ENCODE measurements around the gene COTL1. TPM values are rescaled to one million over a fixed set of nuclear protein-coding genes. Genes with fewer than 3 reads are reported as not detected.

The COTL1 gene
- total and polyA plus RNA-seq, 2 experiments from 2014 or later = 144 to 370 TPM

DNA sequence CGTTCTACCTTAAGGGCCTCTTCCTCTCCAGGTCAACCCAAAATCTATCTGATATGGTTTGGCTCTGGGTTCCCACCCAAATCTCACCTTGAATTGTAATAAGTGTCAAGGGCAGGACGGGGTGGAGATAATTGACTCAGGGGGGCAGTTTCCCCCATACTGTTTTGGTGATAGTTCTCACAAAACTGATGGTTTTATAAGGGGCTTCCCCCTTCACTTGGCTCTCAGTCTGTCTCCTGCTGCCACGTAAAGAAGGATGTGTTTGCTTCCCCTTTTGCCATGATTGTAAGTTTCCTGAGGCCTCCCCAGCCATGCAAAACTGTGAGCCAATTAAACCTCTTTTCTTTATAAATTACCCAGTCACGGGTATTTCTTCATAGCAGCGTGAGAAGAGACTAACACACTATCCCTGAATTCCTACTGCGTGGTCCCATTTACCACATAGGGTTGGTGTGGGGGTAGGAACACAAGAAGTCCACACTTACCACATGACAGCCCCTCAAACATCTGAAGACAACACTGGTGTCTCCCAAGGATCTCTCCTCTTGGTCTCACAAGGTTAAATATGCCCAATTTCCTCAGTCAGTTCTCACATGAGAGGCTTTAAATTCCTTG is 8.2 kb downstream of the COTL1 start:
- Histone ChIP-seq H3K79me2 (ENCODE audit: insufficient read depth) (peaks cover 100% of the 10 kb centered on the region), H2AFZ (no peak overlapping the region), H4K20me1 (ENCODE audit: insufficient read depth) (peaks cover 4% of the 10 kb centered on the region; the same call in 1 of the 2 replicates), H3K4me3 (no peak overlapping the region), H3K27ac (no peak overlapping the region), H3F3A (ENCODE audit: insufficient read depth) (peaks cover 17% of the 10 kb centered on the region; the same call in 1 of the 2 replicates), H3K4me2 (ENCODE audit: unreplicated experiment) (no peak overlapping the region), H3K9ac (no peak overlapping the region), H3K9me2 (ENCODE audit: insufficient read depth) (no peaks in the 10 kb centered on the region), H3K9me3 (ENCODE audit: low read depth) (no peaks in the 10 kb centered on the region), H3K27me3 (replicated peaks; ENCODE audit: insufficient read depth) (no peaks in the 10 kb centered on the region), H3K4me1 (ENCODE audit: insufficient read depth) (no peaks in the 10 kb centered on the region), H3K36me3 (ENCODE audit: low read depth) (no peaks in the 10 kb centered on the region)
- 89 to 93% methylated on average over 6 of the region's 6 CpGs for WGBS, 2 experiments (ENCODE audit: low coverage in 1 of 2, low lambda C conversion rate in 2 of 2, missing lambda C conversion rate in 2 of 2)
- DNase-seq = no peak
- TF ChIP-seq EZH2 (IDR thresholded peaks at IDR 0.05; ENCODE audit: insufficient read depth, poor library complexity, severe bottlenecking) (no peak), EZH2phosphoT487 (IDR thresholded peaks at IDR 0.05; ENCODE audit: insufficient read depth, low read depth) (no peak)
- in situ Hi-C loops (cut with MboI) = no loop called here

DNA sequence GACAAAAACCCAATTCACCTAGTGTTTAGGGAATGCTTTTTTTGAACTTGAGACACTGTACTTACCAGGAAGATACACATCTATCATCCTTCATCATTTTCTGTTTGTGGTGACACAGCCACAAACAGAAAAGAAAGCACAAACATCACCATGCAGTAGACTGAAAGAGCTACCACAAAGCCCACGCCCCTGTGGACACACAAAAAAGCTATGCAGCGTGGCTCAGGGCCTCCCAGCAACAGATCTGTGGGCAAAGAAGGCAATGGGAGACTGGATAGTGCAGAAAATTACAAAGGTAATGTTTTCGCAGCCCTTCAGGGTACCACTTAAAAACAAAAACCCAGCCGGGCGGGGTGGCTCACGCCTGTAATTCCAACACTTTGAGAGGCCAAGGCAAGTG is 9.6 kb downstream of the COTL1 start:
- DNase-seq = no peak
- Histone ChIP-seq H3K4me2 (ENCODE audit: unreplicated experiment) (no peak overlapping the region), H3K36me3 (ENCODE audit: low read depth) (no peaks in the 10 kb centered on the region), H2AFZ (no peak overlapping the region), H4K20me1 (ENCODE audit: insufficient read depth) (peaks cover 4% of the 10 kb centered on the region; the same call in 1 of the 2 replicates), H3K79me2 (ENCODE audit: insufficient read depth) (peaks cover 96% of the 10 kb centered on the region), H3K9me2 (ENCODE audit: insufficient read depth) (no peaks in the 10 kb centered on the region), H3K9ac (no peak overlapping the region), H3K4me3 (no peak overlapping the region), H3K9me3 (ENCODE audit: low read depth) (no peaks in the 10 kb centered on the region), H3F3A (ENCODE audit: insufficient read depth) (peaks cover 17% of the 10 kb centered on the region; the same call in 1 of the 2 replicates), H3K27ac (no peak overlapping the region), H3K27me3 (replicated peaks; ENCODE audit: insufficient read depth) (no peaks in the 10 kb centered on the region), H3K4me1 (ENCODE audit: insufficient read depth) (peaks cover 4% of the 10 kb centered on the region)
- WGBS, 2 experiments (ENCODE audit: low coverage in 1 of 2, low lambda C conversion rate in 2 of 2, missing lambda C conversion rate in 2 of 2) = 96 to 98% methylated on average over 6 of the region's 6 CpGs
- TF ChIP-seq EZH2 (IDR thresholded peaks at IDR 0.05; ENCODE audit: insufficient read depth, poor library complexity, severe bottlenecking) (no peak), EZH2phosphoT487 (IDR thresholded peaks at IDR 0.05; ENCODE audit: insufficient read depth, low read depth) (no peak)
- in situ Hi-C loops (cut with MboI) = no loop called here

DNA sequence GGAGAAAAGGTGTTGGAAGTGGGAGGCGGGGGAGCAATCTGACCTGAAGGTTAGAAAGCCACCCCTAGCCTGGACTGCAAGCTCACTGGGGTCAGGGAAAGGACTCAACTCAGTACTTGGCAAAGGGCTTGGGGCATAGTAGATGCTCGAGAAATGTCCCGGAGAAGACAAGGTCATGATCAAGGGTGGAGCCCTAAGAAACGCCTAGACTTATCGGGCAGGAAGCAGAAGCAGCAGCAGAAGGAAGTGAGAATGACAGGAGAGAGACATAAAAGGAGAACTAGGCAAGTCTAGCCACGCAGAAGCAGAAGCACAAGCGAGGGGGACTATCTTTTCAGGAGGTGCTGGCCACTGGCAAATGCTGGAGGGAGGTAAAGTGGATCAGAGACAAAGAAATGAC is 10.2 kb downstream of the COTL1 start:
- Histone ChIP-seq H3K27ac (no peak overlapping the region), H4K20me1 (ENCODE audit: insufficient read depth) (peaks cover 4% of the 10 kb centered on the region; the same call in 1 of the 2 replicates), H3K27me3 (replicated peaks; ENCODE audit: insufficient read depth) (no peaks in the 10 kb centered on the region), H3K9me3 (ENCODE audit: low read depth) (no peaks in the 10 kb centered on the region), H2AFZ (no peak overlapping the region), H3K4me2 (ENCODE audit: unreplicated experiment) (no peak overlapping the region), H3F3A (ENCODE audit: insufficient read depth) (peaks cover 20% of the 10 kb centered on the region), H3K79me2 (ENCODE audit: insufficient read depth) (peaks cover 92% of the 10 kb centered on the region), H3K36me3 (ENCODE audit: low read depth) (no peaks in the 10 kb centered on the region), H3K9me2 (ENCODE audit: insufficient read depth) (no peaks in the 10 kb centered on the region), H3K9ac (no peak overlapping the region), H3K4me1 (ENCODE audit: insufficient read depth) (peaks cover 7% of the 10 kb centered on the region), H3K4me3 (no peak overlapping the region)
- in situ Hi-C loops (cut with MboI) = no loop called here
- no peak for DNase-seq
- no peak for TF ChIP-seq EZH2phosphoT487 (IDR thresholded peaks at IDR 0.05; ENCODE audit: insufficient read depth, low read depth)
- TF ChIP-seq EZH2 (IDR thresholded peaks at IDR 0.05; ENCODE audit: insufficient read depth, poor library complexity, severe bottlenecking) = no peak
- WGBS, 2 experiments (ENCODE audit: low coverage in 1 of 2, low lambda C conversion rate in 2 of 2, missing lambda C conversion rate in 2 of 2) = 96 to 99% methylated on average over 7 of the region's 7 CpGs

DNA sequence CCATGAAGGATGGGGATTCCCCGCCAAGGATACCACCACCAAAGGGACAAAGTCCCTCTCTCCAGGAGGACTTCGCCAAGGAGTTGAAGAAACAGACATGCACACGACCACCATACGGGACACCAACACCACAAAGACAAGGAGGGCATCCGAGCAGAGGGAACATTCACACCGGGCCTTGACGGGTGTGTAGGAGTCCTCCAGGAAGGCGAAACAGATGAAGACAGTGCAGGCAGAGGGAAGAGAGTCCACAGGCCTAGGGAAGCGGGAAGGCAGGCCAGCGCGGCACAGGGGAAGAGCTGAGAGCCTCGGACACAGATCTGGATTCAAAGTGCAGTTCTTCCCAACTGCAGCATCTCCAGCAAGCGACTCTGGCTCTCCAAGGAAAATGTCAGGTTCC is 10.8 kb downstream of the COTL1 start:
- H3K36me3 ChIP-seq (ENCODE audit: low read depth) = no peaks in the 10 kb centered on the region
- H3K4me2 ChIP-seq (ENCODE audit: unreplicated experiment) = no peak overlapping the region
- no peak overlapping the region for H3K4me3 ChIP-seq
- H3K27me3 ChIP-seq (replicated peaks; ENCODE audit: insufficient read depth) = no peaks in the 10 kb centered on the region
- H3K9ac ChIP-seq = no peak overlapping the region
- in situ Hi-C loops (cut with MboI) = no loop called here
- WGBS, 2 experiments (ENCODE audit: low coverage in 1 of 2, low lambda C conversion rate in 2 of 2, missing lambda C conversion rate in 2 of 2) = 97 to 99% methylated on average over 13 of the region's 13 CpGs
- H3K4me1 ChIP-seq (ENCODE audit: insufficient read depth) = peaks cover 13% of the 10 kb centered on the region
- no peak for DNase-seq
- H4K20me1 ChIP-seq (ENCODE audit: insufficient read depth) = peaks cover 4% of the 10 kb centered on the region; the same call in 1 of the 2 replicates
- no peaks in the 10 kb centered on the region for H3K9me2 ChIP-seq (ENCODE audit: insufficient read depth)
- peaks cover 25% of the 10 kb centered on the region for H3F3A ChIP-seq (ENCODE audit: insufficient read depth)
- TF ChIP-seq EZH2 (IDR thresholded peaks at IDR 0.05; ENCODE audit: insufficient read depth, poor library complexity, severe bottlenecking) = no peak
- TF ChIP-seq EZH2phosphoT487 (IDR thresholded peaks at IDR 0.05; ENCODE audit: insufficient read depth, low read depth) = no peak
- H3K79me2 ChIP-seq (ENCODE audit: insufficient read depth) = peaks cover 92% of the 10 kb centered on the region
- H3K9me3 ChIP-seq (ENCODE audit: low read depth) = no peaks in the 10 kb centered on the region
- H2AFZ ChIP-seq = no peak overlapping the region
- H3K27ac ChIP-seq = no peak overlapping the region
